ENCODE measurements around the gene ZNF385C.

Gene ZNF385C

DNA sequence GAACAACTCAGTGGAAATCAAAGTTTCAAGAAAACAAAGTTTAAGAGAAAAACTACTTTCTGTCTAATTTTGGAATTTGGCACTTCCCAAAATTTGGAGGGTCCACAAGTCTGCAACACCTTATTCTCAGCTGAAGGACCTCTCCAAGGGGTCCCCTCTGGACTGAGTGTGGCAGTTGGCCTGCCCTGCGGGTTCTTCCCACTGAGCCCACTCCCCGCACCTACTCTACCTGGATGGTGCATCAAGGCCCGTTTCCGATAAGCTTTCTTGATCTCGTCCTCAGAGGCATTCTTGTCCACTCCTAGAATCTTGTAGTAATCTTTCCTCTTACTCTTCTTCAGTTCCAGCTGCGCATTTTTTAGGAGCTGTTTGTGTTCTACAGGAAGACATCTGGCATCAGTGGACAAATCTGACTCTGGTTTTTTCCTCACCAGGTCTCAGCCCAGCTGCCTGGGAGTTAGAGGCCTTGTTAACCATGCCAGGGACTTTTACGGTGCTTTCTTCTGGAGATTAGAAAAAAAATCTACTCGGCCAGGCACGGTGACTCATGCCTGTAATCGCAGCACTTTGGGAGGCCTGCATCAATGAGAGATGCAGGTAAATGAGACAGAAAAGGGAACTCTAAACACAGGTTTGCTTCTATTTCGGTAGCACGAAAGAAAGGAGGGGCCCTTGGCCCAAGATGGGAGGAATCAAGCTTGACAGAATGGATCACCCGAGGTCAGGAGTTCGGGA lies 116.1 kb downstream of the ZNF385C start:
- no peak for DNase-seq

DNA sequence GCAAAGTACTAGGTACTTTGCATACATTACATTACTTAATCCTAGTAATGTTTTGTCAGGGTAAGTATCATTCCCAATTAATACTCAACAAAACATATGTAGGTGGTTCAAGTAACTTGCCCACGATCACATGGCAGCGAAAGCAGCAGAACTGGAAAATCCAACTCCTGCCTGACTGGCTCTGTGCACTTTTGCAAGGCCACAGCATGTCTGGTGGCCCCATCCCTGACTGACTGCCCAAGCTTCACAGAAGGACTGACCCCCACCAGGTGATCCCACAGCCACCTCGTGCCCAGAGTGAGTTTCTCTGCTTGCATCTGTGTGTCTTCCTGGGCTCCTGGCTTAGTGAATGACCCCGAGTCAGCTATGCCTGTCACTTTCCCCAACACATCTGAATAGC lies 120.3 kb downstream of the ZNF385C start:
- DNase-seq, result peak in 1 of 2 donors; percentile 24

DNA sequence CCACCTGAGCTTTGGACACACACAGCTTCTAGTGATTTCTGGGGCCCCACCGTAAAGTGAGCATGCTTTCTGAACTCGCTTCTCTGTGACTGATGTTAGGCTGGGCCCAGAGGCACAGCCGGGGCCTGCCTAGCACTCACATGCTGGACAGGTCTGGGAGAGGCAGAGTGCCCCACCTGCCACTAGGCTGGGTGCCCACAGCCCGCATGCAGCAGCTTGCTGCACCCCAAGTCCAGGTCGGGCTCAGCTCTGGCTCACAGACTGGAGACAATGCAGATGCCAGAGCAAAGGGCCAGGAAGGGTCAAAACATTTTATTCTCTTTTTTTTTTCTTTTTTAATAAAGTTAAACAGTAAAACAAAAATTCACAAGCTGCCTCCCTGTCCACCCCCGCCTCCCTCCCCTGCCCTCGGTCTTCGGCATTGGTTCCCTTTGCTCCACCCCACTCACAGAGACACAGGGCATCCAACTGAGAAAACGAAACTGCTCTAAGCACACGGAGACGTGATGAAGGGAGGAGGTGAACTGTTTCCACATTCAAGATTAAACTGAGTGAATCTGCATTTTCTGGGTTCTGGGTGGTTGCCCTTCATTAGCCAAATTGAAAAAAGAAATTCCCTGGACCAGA lies 122.0 kb downstream of the ZNF385C start:
- no peak for DNase-seq
